SK-N-SH treated with all-trans-retinoic acid at 6 μM for 48 hours (cell line): Measurements from ENCODE around the gene CYBA.

Experiments
- ATAC-seq: fragments of 200-7000 bp; cut with Tn5 transposase; 3 replicates; pipeline ENCODE4 v1.9.1; 2020; ENCODE audit warnings: mild to moderate bottlenecking, moderate library complexity
- ARNTL ChIP-seq: fragments of 450-650 bp; formaldehyde crosslinking; IDR thresholded peaks from 2 replicates; pipeline ENCODE4 v1.5.0; 2020; ENCODE audit warnings: low read depth, mild to moderate bottlenecking, moderate library complexity, borderline replicate concordance
- BACH2 ChIP-seq: fragments of 250-450 bp; sonication (Bioruptor Pico); IDR thresholded peaks from 2 replicates; pipeline ENCODE4 v1.9.0; 2021; ENCODE audit warnings: mild to moderate bottlenecking, borderline replicate concordance
- CREB5 ChIP-seq: fragments of 250-450 bp; sonication (Bioruptor Pico); IDR thresholded peaks from 2 replicates; pipeline ENCODE4 v1.5.1; 2020; ENCODE audit warnings: low read depth, mild to moderate bottlenecking, moderate library complexity
- CSDC2 ChIP-seq: fragments of 250-450 bp; sonication (Bioruptor Pico); IDR thresholded peaks from 2 replicates; pipeline ENCODE4 v1.5.0; 2020; ENCODE audit warnings: mild to moderate bottlenecking, moderate library complexity
- CSRNP3 ChIP-seq: fragments of 250-450 bp; sonication (Bioruptor Pico); IDR thresholded peaks from 2 replicates; pipeline ENCODE4 v1.5.1; 2021; ENCODE audit warnings: mild to moderate bottlenecking, moderate library complexity
- ESRRG ChIP-seq: fragments of 250-450 bp; sonication (Bioruptor Pico); IDR thresholded peaks from 2 replicates; pipeline ENCODE4 v1.6.1; 2021; ENCODE audit warnings: mild to moderate bottlenecking
- GLIS3 ChIP-seq: fragments of 250-450 bp; sonication (Bioruptor Pico); IDR thresholded peaks from 2 replicates; pipeline ENCODE4 v1.5.0; 2020; ENCODE audit warnings: mild to moderate bottlenecking, moderate library complexity
- ISL1 ChIP-seq: fragments of 250-450 bp; sonication (Bioruptor Pico); IDR thresholded peaks from 2 replicates; pipeline ENCODE4 v2.1.2; 2022; ENCODE audit warnings: mild to moderate bottlenecking, moderate library complexity
- OSR1 ChIP-seq: fragments of 250-450 bp; sonication (Bioruptor Pico); IDR thresholded peaks from 2 replicates; pipeline ENCODE4 v1.8.0; 2022; ENCODE audit warnings: moderate library complexity, mild to moderate bottlenecking, inconsistent platforms
- PATZ1 ChIP-seq: fragments of 250-450 bp; sonication (Bioruptor Pico); IDR thresholded peaks from 2 replicates; pipeline ENCODE4 v1.8.0; 2020; ENCODE audit warnings: mild to moderate bottlenecking, moderate library complexity, borderline replicate concordance
- POU6F1 ChIP-seq: fragments of 250-450 bp; sonication (Bioruptor Pico); IDR thresholded peaks from 2 replicates; pipeline ENCODE4 v1.8.0; 2021; ENCODE audit warnings: low read depth, mild to moderate bottlenecking, moderate library complexity, borderline replicate concordance
- PPARA ChIP-seq: fragments of 250-450 bp; sonication (Bioruptor Pico); IDR thresholded peaks from 2 replicates; pipeline ENCODE4 v1.5.0; 2020; ENCODE audit warnings: mild to moderate bottlenecking, borderline replicate concordance
- RARB ChIP-seq: fragments of 250-450 bp; sonication (Bioruptor Pico); IDR thresholded peaks from 2 replicates; pipeline ENCODE4 v1.8.0; 2021; ENCODE audit warnings: mild to moderate bottlenecking, moderate library complexity
- SNAI2 ChIP-seq: fragments of 250-450 bp; sonication (Bioruptor Pico); IDR thresholded peaks from 2 replicates; pipeline ENCODE4 v1.5.0; 2020; ENCODE audit warnings: mild to moderate bottlenecking, moderate library complexity
- TCF4 ChIP-seq: fragments of 250-450 bp; sonication (Bioruptor Pico); IDR thresholded peaks from 2 replicates; pipeline ENCODE4 v1.8.0; 2021; ENCODE audit warnings: mild to moderate bottlenecking, moderate library complexity, borderline replicate concordance
- TOX ChIP-seq: fragments of 250-450 bp; sonication (Bioruptor Pico); IDR thresholded peaks from 2 replicates; pipeline ENCODE4 v1.8.0; 2021; ENCODE audit warnings: mild to moderate bottlenecking, moderate library complexity, borderline replicate concordance
- TSHZ2 ChIP-seq: fragments of 250-450 bp; sonication (Bioruptor Pico); IDR thresholded peaks from 2 replicates; pipeline ENCODE4 v1.5.0; 2020; ENCODE audit warnings: mild to moderate bottlenecking, moderate library complexity
- ZFP3 ChIP-seq: fragments of 250-450 bp; sonication (Bioruptor Pico); IDR thresholded peaks from 2 replicates; pipeline ENCODE4 v1.5.0; 2020; ENCODE audit warnings: mild to moderate bottlenecking, moderate library complexity
- ZFP30 ChIP-seq: fragments of 450-650 bp; formaldehyde crosslinking; IDR thresholded peaks from 2 replicates; pipeline ENCODE4 v1.5.0; 2022; ENCODE audit warnings: mild to moderate bottlenecking, moderate library complexity
- ZNF565 ChIP-seq: fragments of 450-650 bp; formaldehyde crosslinking; conservative IDR thresholded peaks from 2 replicates; pipeline ENCODE4 v1.5.0; 2020; ENCODE audit warnings: low read depth, mild to moderate bottlenecking, moderate library complexity
- ZNF70 ChIP-seq: fragments of 450-650 bp; formaldehyde crosslinking; IDR thresholded peaks from 2 replicates; pipeline ENCODE4 v1.5.0; 2020; ENCODE audit warnings: mild to moderate bottlenecking, moderate library complexity
- ZNF8 ChIP-seq: fragments of 450-650 bp; formaldehyde crosslinking; IDR thresholded peaks from 2 replicates; pipeline ENCODE4 v1.5.0; 2020; ENCODE audit warnings: mild to moderate bottlenecking, moderate library complexity

CYBA gene

GRCh38 chr16:88647178-88648070 lies 3.4 kb downstream of the CYBA start:
- ATAC-seq: no peak
- no peak for TF ChIP-seq PATZ1 (CRISPR knock-in tag)
- TF ChIP-seq, all 23 proteins: peak for 0

GRCh38 chr16:88646345-88647034 lies 4.4 kb downstream of the CYBA start:
- TF ChIP-seq GLIS3 (CRISPR knock-in tag) (no peak), ISL1 (CRISPR knock-in tag) (no peak), ZNF565 (CRISPR knock-in tag) (no peak), ZNF70 (CRISPR knock-in tag) (no peak), POU6F1 (CRISPR knock-in tag) (no peak), PPARA (no peak), BACH2 (CRISPR knock-in tag) (no peak), CSRNP3 (CRISPR knock-in tag) (no peak), PATZ1 (CRISPR knock-in tag) (no peak), CREB5 (CRISPR knock-in tag) (no peak), TOX (CRISPR knock-in tag) (no peak), CSDC2 (CRISPR knock-in tag) (no peak), ZFP3 (CRISPR knock-in tag) (no peak), RARB (CRISPR knock-in tag) (no peak), TCF4 (CRISPR knock-in tag) (no peak), SNAI2 (CRISPR knock-in tag) (no peak), ZFP30 (CRISPR knock-in tag) (no peak), ARNTL (no peak)
- no peak for ATAC-seq

GRCh38 chr16:88645941-88646340 lies 4.9 kb downstream of the CYBA start:
- no peak for ATAC-seq
- no peak for TF ChIP-seq ZNF565 (CRISPR knock-in tag)

- ATAC-seq: no peak
- no peak for TF ChIP-seq ZNF8
- TF ChIP-seq TSHZ2 (CRISPR knock-in tag): no peak
- TF ChIP-seq OSR1: no peak
- no peak for TF ChIP-seq CSRNP3 (CRISPR knock-in tag)
- TF ChIP-seq ZNF70 (CRISPR knock-in tag): no peak
- no peak for TF ChIP-seq TCF4 (CRISPR knock-in tag)
- TF ChIP-seq ARNTL: no peak
- TF ChIP-seq CSDC2 (CRISPR knock-in tag): no peak
- TF ChIP-seq ESRRG (CRISPR knock-in tag): no peak
- no peak for TF ChIP-seq SNAI2 (CRISPR knock-in tag)
Observed at GRCh38 chr16:88645455-88645854, 5.4 kb downstream of the CYBA start.
